ENCODE results near the gene GNG13. TPM values are rescaled to one million over a fixed set of nuclear protein-coding genes. Genes with fewer than 3 reads are reported as not detected.

GNG13 gene
- total RNA-seq, 2 donors from 2014 or later: not detected

GRCh38 chr16:799111-799947, 1.2 kb downstream of the GNG13 start:
- no peak for DNase-seq

GRCh38 chr16:798666-799065, 1.9 kb downstream of the GNG13 start:
- DNase-seq (no peak), ATAC-seq (no peak)
- intact Hi-C loops (cut with DNase I): no loop called here

More at GRCh38 chr16:799111-799947, 1.2 kb downstream of the GNG13 start:
- no peak for ATAC-seq
- intact Hi-C loops (cut with DNase I): no loop called here

- DNase-seq (no peak), ATAC-seq (no peak)
- intact Hi-C loops (cut with DNase I): no loop called here
Measured at GRCh38 chr16:797686-798085, 2.8 kb downstream of the GNG13 start.

- intact Hi-C loops (cut with DNase I): no loop called here
- DNase-seq (no peak), ATAC-seq (no peak)
Measured at GRCh38 chr16:797120-797420, 3.5 kb downstream of the GNG13 start.

- no peak for DNase-seq
- intact Hi-C loops (cut with DNase I): no loop called here
- no peak for ATAC-seq
Measured at GRCh38 chr16:796296-797119, 4.0 kb downstream of the GNG13 start.

GRCh38 chr16:795580-796229, 4.8 kb downstream of the GNG13 start:
- ATAC-seq (no peak), DNase-seq (no peak)
- intact Hi-C loops (cut with DNase I): no loop called here

- no peak for ATAC-seq
- intact Hi-C loops (cut with DNase I): no loop called here
- DNase-seq: no peak
Measured at GRCh38 chr16:794853-795466, 5.6 kb downstream of the GNG13 start.

GRCh38 chr16:794091-794822, 6.3 kb downstream of the GNG13 start:
- ATAC-seq: no peak
- no peak for DNase-seq
- intact Hi-C loops (cut with DNase I): no loop called here

GRCh38 chr16:793414-793813, 7.1 kb downstream of the GNG13 start:
- DNase-seq: no peak
- ATAC-seq: no peak
- intact Hi-C loops (cut with DNase I): no loop called here

- intact Hi-C loops (cut with DNase I): no loop called here
- DNase-seq: no peak
- no peak for ATAC-seq
Measured at GRCh38 chr16:792221-792995, 8.1 kb downstream of the GNG13 start.

- DNase-seq: no peak
- ATAC-seq: no peak
- intact Hi-C loops (cut with DNase I): no loop called here
Measured at GRCh38 chr16:791131-791530, 9.4 kb downstream of the GNG13 start.

GRCh38 chr16:790086-790485, 10.4 kb downstream of the GNG13 start:
- ATAC-seq (no peak), DNase-seq (no peak)
- intact Hi-C loops (cut with DNase I): no loop called here

- ATAC-seq: no peak
- DNase-seq: no peak
- intact Hi-C loops (cut with DNase I): loop anchor here in 1 of 2 donors (5.0 kb wide), 1 partner anchor 77 kb away; no protein-coding TSS in a partner anchor
Measured at GRCh38 chr16:789191-789850, 11.2 kb downstream of the GNG13 start.

- intact Hi-C loops (cut with DNase I): loop anchor here in 1 of 2 donors (5.0 kb wide), 1 partner anchor 76 kb away; no protein-coding TSS in a partner anchor
- peak; percentile 88 to 96 for ATAC-seq
- DNase-seq: peak; percentile 91
Measured at GRCh38 chr16:788399-789126, 12.0 kb downstream of the GNG13 start, which contains the start of gene CHTF18. Gene CHTF18, plus strand, starts transcription at chr16:788620. Its CDS starts 65 bp downstream, at chr16:788685.

- DNase-seq: peak; percentile 40
- intact Hi-C loops (cut with DNase I): loop anchor here in 1 of 2 donors (5.0 kb wide), 1 partner anchor 76 kb away; no protein-coding TSS in a partner anchor
- peak; percentile 4 for ATAC-seq
Measured at GRCh38 chr16:787978-788398, 12.5 kb downstream of the GNG13 start, which contains the start of gene RPUSD1. Gene RPUSD1, minus strand, starts transcription at chr16:788381. Its CDS starts 644 bp downstream, at chr16:787737.

- DNase-seq (no peak), ATAC-seq (no peak)
- intact Hi-C loops (cut with DNase I): loop anchor here in 1 of 2 donors (5.0 kb wide), 1 partner anchor 75 kb away; no protein-coding TSS in a partner anchor
Measured at GRCh38 chr16:787321-787966, 13.1 kb downstream of the GNG13 start.

Measured in left cardiac atrium (tissue), 4 donors.